GM19463 (cell line): ENCODE measurements around the gene MMP17.

ENCODE experiments used
- ATAC-seq: cut with Tn5 transposase; IDR thresholded peaks from one replicate; pipeline ENCODE4 v1.9.1; 2021; ENCODE audit warnings: mild to moderate bottlenecking, moderate library complexity; ENCODE audit not compliant: unreplicated experiment

Gene MMP17

DNA sequence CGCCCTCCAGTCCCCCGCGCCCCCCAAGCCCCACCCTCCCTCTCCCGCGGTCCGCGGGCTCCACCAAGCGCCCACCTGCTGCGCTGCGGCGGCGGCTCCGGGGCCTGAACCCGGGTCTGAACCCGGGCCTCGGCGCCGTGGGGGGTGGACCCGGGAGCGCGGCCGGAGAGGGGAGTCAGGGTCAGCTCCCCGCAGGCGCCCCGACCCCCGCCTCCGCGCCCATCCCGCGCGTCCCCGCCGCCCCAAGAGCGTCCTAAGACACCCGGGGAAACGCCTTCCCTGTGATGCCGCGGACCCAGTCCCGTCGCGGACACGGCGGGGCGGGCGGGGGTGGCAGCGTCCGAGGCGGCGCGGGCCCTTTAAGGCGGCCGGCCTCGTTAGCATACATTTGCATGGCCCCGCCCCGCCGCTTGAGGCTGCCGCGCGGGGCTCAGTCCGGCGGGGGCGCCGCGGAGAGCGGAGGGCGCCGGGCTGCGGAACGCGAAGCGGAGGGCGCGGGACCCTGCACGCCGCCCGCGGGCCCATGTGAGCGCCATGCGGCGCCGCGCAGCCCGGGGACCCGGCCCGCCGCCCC lies at the start of gene MMP17:
TSS of gene MMP17 (plus strand) at position 433 of the 574 bp plus-strand sequence. CDS start at position 535, 102 bp downstream.
- no peak for ATAC-seq

DNA sequence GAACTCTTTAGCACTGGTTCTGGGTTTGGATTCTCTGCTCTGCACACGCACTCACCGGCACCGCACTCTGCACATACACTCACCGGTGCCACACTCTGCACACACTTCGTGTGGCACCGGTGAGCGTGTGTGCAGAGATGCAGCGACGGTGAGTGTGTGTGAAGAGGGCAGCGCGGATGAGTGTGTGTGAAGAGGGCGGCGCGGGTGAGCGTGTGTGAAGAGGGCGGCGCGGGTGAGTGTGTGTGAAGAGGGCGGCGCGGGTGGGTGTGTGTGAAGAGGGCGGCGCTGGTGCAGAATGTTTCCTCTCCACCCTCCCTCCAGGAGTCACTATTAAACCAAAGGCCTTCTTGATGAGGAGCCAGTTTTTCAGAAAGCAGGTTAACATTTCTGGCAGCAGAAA lies 49.2 kb upstream of the MMP17 start:
- no peak for ATAC-seq

DNA sequence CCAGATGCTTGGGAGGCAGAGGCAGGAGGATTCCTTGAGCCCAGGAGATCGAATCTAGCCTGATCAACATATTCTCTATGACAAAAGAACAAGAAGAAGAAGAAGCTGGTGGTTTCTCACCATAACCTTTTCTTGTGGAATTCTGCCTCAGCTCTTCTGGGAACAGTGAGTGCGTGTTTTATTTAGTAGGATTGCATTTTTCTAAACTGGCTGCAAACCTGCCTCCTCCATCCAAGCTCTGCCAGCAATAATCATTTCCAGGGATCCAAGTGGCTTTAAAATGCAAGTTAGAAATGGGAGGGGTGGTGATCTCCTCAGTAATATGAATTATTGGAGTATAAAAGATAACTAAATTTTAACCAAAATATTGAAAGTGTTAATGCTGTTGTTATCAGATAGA lies 46.1 kb upstream of the MMP17 start:
- ATAC-seq = no peak

DNA sequence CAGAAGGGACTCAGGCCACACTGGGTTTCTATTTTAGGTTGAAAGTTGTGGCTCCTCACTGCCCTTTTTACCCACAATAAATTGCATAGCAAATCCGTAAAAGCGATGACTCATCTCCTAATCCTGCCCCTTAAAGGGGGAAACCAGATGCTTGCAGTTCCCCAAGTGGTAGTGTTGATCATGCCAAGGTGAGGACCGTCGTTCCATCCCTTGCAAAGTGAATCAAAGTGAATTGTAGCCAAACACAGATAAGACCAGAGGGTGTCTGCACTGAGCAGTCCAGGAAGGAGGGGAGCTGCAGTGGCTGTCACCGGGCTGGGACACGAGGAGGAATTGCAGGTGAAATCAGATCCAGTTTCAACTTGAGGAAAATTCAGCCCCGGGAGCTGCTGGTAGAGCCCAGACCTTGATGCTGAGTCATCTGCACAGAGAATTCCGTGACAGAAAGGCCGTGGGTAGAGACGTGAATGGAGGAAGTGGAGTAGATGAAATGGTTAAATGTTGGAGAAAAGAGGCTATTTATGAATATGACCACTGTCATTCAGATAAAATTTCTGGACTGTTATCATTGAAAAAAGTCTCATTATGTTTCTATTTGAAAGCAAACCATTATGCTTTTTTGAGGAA lies 44.2 kb upstream of the MMP17 start:
- ATAC-seq = no peak

DNA sequence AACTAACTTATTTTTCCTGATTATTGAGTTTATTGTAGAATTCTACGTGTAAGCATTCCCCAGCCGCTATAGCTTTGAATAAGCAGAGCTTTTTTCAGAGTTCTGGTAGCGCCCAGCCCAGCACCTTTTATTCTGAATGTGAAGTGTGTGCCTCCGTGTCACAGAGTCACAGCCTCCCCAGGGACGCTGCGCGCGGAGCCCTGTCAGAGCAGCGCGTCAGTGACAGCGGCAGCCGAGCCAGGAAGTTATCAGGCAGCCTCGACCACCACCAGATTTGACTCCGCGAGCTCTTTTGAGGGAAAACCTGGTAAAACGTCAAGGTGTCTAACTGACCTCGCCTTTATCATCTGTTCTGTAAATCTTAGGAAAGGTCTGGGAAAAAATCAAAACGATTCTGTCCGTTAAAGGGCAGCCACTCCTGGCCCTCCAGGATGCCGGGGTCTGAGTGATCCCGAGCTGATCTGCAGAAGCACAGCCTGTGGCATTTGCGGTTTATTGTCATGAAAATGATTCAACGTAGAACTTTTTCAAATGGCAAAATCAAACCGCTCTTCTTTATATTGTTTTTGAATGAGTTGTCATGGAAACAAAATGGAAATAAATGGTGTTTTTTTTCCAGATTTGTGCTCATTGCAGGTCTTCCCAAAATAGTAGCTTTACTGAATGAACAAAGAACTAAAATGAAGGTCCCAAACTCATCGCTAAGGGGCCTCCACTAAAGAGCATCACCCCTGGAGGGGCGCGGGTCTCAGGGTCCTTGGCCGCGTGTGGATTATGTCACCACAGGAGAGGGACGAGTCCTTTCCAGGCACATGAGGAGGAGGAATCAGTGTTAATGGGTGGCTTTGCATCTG lies 43.1 kb upstream of the MMP17 start:
- ATAC-seq = no peak

DNA sequence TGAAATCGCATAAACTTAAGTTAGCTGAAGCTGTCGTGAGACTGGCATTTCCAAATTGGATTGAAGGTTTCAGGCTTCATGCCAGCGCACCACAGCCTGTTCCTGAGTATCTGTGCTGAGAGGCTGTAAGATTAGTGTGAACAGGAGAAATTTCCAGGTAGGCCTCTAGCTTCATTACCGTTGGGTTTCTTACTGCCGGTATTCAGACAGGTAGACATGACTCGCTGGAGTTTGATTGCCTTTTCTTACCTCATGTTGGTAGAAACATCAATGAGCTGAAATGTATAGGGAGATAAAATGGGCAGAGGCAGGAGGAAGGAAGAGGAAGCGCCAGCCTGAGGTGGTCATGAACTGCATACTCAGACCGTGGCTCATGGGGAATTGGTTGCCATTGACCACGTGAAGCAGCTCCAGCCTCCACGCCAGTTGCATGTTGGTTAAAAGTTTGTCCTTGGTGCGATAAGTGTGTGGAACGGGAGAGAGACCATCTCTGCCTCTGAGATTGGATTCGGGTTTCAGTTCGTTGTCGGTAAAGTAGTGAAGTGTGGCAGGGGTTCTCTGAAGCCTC lies 42.3 kb upstream of the MMP17 start:
- no peak for ATAC-seq

DNA sequence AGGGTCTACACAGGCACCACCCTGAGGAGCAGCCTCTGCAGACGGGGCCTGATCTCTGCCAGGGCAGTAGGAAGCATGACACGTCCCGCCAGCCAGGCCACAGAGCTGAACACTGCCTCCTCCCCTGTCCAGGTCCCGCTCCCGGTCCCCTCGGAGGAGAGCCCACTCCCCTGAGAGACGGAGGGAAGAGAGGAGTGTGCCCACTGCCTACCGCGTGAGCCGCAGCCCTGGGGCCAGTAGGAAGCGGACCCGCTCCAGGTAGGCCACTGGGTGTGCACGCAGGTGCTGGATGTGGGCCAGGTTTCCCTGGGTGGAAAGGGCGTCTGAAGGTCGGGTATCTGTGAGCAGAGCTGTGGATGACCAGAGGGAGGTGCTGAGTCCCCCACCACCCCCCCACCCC lies 41.9 kb upstream of the MMP17 start:
- ATAC-seq = no peak

DNA sequence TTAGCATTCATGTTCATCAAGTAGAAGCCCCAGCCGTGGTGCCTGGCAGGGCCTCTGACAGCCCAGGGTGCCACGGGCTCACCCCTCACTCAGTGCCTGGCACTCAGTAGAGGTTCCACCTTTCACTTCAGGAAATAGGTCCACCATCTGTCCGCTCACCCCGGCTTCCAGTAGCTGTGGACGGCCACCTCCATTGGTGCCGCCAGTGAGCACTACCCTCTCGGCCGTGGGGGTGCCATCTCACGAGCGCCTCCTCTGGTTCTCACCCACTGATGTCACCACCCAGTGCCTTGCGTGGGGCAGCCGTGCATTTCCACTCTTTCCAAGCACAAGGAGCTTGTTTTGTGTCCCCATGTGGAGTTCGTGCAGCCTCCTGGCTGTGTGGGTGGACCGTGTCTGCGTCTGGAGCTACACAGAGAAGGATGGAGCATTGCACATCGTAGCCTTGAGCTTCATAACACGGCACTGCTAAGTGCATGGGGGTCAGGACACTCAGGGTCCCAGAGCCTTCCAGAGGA lies 41.0 kb upstream of the MMP17 start:
- no peak for ATAC-seq

DNA sequence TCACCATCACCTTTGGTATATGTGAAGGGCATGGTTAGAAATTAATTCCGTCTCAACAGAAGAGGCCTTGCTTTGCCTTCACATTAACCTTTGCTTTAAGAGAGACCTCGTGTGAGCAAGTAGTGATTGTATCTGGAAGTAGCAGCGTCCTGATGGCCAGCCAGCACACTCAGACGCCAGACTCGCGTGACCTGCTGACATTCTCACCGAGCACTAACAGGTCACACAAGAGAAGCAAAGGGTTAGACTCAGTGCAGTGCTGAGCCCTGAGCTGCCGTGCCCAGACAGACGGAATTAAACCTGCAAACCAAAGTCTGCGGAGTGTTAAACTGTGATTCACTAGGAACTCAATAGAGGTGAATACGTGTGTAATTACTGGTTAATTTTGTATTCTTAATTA lies 40.1 kb upstream of the MMP17 start:
- ATAC-seq = no peak

DNA sequence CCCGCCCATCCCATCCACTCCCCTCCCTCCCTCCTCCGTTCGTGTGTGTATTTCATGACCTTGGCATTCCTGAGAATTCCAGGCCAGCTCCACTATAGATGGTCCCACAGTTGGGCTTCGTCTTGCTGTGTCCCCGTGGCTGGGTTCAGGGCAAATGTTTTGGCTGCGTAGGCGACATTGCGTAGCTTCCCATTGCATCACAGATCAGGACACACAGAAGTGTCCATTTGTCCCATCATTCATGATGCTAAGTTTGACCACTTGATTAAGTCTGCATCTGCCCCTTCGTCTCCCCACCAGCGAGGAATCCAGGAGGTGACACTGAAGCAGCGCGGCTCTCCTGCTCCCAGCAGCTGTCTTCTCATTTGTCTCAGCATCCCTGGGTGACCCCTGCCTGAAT lies 38.6 kb upstream of the MMP17 start:
- no peak for ATAC-seq

DNA sequence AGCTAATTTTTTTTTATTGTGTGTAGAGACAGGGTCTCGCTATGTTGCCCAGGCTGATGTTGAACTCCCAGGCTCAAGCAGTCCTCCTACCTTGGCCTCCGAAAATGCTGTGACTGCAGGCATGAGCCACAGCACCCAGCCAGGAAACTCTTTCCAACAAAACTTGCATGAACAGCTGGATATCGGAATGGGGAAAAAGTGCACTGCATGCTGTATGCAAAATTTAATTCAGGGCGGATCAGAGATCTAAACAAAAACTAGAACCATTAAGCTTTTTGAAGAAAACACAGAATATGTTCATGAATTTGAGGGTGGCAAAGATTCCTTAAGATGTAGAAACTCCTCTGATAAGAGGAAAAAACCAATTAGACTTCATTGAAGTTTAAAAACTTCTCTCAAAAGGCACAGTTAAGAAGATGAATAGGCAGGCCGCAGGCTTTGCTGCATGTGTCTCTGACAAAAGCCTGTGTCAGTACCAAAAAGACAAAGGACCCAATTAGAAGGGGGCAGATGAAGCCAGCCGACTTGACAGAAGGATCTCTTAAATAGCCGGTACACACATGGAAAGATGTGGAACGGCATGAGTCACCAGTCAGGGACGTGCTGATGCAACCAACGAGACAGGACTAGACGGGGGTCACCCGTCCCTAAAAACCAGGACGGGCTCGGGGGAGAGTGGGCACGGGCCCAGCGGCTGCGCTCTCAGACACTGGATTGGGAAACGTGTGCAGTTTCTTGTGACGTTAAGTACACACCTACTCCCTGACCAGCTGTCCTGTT lies 34.8 kb upstream of the MMP17 start:
- ATAC-seq = no peak

DNA sequence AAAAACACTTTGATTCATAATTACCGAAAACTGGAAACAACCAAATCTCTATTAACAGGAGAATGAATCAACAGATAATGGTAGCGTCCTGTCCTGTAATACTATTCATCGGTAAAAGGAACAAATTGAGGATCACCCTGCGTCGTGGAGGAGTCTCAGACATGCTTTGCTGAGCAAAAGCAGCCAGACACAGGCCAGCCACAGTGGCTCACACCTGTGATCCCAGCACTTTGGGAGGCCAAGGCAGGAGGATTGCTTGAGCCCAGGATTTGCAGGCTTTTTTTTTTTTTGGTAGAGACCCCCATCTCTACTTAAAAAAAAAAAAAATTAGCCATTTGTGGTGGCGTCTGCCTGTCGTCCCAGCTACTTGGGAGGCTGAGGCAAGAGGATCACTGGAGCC lies 34.1 kb upstream of the MMP17 start:
- no peak for ATAC-seq

DNA sequence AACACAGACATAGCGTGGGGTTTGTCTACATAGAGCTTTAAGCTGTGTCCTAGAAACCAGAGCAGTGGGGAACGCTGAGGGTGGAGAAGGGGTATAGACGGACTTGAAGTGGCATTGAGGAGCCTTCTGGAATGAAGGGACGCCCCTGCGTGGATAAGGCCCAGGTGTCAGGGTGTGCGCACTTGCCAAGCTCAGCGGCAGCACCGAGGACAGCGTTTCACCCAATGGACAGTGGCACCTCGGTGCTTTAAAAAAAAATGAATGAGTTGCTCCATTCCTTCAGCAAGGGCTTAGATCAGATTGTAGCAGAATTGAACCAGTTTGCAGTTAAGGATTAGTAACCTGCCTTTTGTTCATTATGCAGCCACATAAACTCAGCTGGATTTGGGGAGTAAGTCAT lies 33.6 kb upstream of the MMP17 start:
- ATAC-seq = no peak

DNA sequence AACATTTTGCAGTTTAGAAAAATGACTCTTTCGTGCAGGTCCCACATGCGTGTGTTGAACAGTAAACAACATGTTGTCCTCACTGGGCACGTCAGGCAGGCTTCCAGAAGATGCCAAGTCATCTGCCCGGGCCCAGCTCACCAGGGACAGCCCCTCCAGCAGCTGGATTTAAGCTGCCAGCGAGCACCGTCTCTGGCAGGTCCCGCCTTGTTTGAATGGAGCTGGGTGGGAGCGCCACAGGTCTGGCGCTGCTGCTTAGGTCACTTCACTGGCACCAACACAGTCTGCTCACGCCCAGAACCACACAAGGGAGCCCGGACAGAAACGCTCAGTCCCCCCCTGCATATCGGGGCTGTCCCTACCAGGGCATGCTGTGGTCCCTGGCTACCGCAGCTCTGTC lies 33.1 kb upstream of the MMP17 start:
- no peak for ATAC-seq

DNA sequence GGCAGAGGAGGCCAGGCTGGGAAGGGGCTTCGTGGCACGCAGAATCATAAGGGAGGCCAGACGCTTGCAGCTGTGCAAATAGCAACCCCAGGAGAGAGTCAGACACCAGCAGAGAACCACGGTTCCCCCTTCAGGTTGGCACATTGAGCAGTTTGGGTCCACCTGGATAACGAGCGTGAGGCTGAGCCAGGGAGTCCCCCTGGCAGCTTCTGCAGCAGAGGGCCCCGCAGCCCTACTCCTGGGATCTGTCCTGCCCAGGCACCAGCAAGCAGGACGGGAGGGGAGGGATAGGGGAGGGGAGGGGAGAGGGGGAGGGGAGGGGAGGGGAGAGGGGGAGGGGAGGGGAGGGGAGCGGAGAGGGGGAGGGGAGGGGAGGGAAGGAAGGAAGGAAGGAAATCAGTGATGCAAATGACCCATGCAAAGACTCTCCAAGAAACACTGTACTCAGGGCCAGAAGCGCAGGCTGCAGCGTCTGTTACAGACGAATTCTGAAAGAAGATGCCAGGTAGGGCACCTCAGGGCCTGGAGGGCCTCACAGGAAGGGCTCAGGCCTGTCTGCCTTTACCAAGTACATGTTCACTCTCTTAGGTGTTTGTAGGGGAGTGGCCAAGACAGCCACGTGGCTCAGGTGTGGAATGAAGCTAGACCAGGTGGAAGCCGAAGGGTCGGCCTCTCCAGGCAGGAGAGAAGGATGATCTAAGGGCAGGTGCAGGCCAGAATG lies 32.3 kb upstream of the MMP17 start:
- no peak for ATAC-seq

DNA sequence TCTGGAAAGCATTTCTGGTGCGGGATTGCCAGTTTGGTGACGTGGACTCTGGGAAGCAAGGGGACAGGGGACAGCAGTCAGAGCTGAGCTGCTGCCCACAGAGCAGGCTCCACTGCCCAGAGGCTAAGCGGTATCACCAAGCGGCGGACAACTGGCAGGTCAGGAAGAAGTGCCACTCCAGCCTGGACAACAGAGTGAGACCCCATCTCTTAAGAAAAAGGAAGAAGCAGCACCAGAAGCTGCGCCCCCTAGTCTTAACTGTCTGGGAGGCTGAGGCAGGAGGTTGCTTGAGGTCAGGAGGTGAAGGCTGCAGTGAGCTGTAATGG lies 31.8 kb upstream of the MMP17 start:
- no peak for ATAC-seq

DNA sequence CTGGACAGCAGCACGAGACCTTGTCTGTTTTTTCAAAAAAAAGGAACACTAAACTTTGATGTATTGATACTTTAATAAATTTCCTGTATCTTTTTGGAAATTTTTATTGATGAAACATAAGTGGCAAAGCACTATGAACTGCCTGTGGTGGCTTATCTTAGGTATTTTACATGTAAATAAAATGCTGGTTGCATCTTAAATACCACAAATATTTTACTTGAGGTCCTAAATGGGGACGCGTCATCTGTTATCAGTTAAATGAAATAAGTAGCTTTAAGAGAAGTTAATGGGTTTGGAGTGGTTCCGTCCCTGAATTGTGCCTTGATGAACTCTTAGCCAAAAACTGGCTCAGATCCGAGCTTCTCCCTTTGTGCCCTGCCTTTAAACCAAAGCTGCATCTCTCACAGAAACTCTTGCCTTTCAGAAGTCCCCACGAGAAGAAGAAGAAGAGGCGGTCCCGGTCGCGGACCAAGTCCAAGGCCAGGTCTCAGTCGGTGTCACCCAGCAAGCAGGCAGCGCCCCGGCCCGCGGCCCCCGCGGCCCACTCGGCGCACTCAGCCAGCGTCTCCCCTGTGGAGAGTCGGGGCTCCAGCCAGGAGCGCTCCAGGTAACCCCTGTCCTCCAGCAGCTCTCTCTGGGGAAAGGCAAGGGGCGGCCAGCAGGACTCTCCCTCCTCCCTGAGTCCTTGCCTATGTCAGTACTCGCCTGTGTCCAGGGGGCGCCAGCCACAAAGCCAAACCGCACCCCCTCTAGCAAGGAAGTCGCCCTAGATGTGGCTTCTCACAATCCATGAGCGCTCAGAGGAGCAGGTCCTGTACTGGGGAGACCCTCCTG lies 31.2 kb upstream of the MMP17 start:
- ATAC-seq = no peak

DNA sequence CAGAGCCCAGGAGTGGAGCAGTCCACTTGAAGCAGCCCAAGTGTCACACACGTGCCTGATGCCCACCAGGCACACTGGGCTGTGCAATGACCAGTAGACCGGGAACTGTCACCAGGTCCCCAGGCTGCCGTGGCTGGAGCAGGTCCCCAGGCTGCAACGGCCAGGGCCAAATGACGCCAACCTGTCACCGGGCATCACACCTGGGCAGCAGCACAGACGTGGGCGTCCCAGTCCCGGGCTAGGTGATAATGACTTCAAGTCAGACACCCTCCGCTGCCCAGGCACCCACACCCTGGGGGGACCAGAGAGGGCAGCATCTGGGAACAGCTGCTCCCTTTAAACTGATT lies 30.6 kb upstream of the MMP17 start:
- ATAC-seq = no peak

DNA sequence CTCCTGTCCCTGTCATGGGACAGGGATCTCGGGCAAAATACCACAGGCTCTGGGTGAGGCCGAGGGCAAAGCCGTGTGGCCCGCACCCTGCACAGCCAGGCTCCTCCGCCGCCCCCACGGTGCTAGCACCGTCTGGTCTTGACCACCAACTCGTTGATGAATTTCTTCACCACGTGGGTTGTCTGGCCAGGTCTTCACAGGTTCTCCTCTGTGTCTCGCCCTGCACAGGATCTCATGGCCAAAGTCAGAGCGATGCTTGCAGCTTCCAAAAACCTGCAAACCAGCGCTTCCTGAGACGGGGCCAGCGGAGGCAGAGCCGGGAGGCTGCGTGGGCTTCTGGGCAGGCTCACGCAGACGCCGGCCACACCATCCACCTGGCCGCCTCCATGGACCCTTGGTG lies 29.0 kb upstream of the MMP17 start:
- ATAC-seq = no peak
